ENCODE data around the gene NCSTN. TPM values are rescaled to one million over a fixed set of nuclear protein-coding genes. Genes with fewer than 3 reads are reported as not detected.
A peak's percentile ranks its signal among the peaks of the same experiment; 100 is the strongest.
"Not testable (repeated sequence)": the region's sequence is repeated elsewhere in the genome, so short reads cannot be mapped to it uniquely, and the experiment has no call there.

The NCSTN gene
- polyA plus RNA-seq, 3 donors: 156 to 175 (median 157) TPM

- no peak for DNase-seq (ENCODE audit: low read depth in 3 of 3, low spot score in 2 of 3)
These were observed 25.9 kb downstream of the NCSTN start for GRCh38 chr1:160369087-160369486.

GRCh38 chr1:160370561-160371345 is 27.6 kb downstream of the NCSTN start:
- no peak for DNase-seq (ENCODE audit: low read depth in 3 of 3, low spot score in 2 of 3)

- no peak for DNase-seq (ENCODE audit: low read depth in 3 of 3, low spot score in 2 of 3)
These were observed 28.1 kb downstream of the NCSTN start for GRCh38 chr1:160371346-160371631.

- DNase-seq (ENCODE audit: low read depth in 3 of 3, low spot score in 2 of 3): no peak
These were observed 28.6 kb downstream of the NCSTN start for GRCh38 chr1:160371756-160372155.

- DNase-seq (ENCODE audit: low read depth in 3 of 3, low spot score in 2 of 3): no peak
These were observed 30.5 kb downstream of the NCSTN start for GRCh38 chr1:160373696-160374095.

- DNase-seq (ENCODE audit: low read depth in 3 of 3, low spot score in 2 of 3): no peak
These were observed 31.3 kb downstream of the NCSTN start for GRCh38 chr1:160374306-160375110.

- DNase-seq (ENCODE audit: low read depth in 3 of 3, low spot score in 2 of 3): no peak
These were observed 32.8 kb downstream of the NCSTN start for GRCh38 chr1:160375788-160376524.

- peak in 2 of 3 donors; percentile 35 to 47 for DNase-seq (ENCODE audit: low read depth in 3 of 3, low spot score in 2 of 3)
These were observed 33.4 kb downstream of the NCSTN start for GRCh38 chr1:160376525-160377131.

- no peak for DNase-seq (ENCODE audit: low read depth in 3 of 3, low spot score in 2 of 3)
These were observed 34.5 kb downstream of the NCSTN start for GRCh38 chr1:160377585-160378206.

- DNase-seq (ENCODE audit: low read depth in 3 of 3, low spot score in 2 of 3): not testable (repeated sequence)
These were observed 41.6 kb downstream of the NCSTN start for GRCh38 chr1:160384812-160385211.

GRCh38 chr1:160388406-160388805 is 45.2 kb downstream of the NCSTN start:
- not testable (repeated sequence) for DNase-seq (ENCODE audit: low read depth in 3 of 3, low spot score in 2 of 3)

GRCh38 chr1:160394673-160395072 is 51.5 kb downstream of the NCSTN start:
- no peak for DNase-seq (ENCODE audit: low read depth in 3 of 3, low spot score in 2 of 3)

GRCh38 chr1:160397651-160398050 is 54.5 kb downstream of the NCSTN start:
- DNase-seq (ENCODE audit: low read depth in 3 of 3, low spot score in 2 of 3): no peak

GRCh38 chr1:160398823-160399222 is 55.6 kb downstream of the NCSTN start:
- DNase-seq (ENCODE audit: low read depth in 3 of 3, low spot score in 2 of 3): no peak

- DNase-seq (ENCODE audit: low read depth in 3 of 3, low spot score in 2 of 3): no peak
These were observed 56.5 kb downstream of the NCSTN start for GRCh38 chr1:160399544-160400222.

- DNase-seq (ENCODE audit: low read depth in 3 of 3, low spot score in 2 of 3): peak in 2 of 3 donors; percentile 67 to 79
These were observed 57.1 kb downstream of the NCSTN start, which contains the start of gene VANGL2 for GRCh38 chr1:160400223-160400645. VANGL2 (plus strand) TSS chr1:160400564; CDS start chr1:160415838, 15,274 bp downstream.

GRCh38 chr1:160400646-160401486 is 57.7 kb downstream of the NCSTN start:
- DNase-seq (ENCODE audit: low read depth in 3 of 3, low spot score in 2 of 3): peak in 1 of 3 donors; percentile 53

- DNase-seq (ENCODE audit: low read depth in 3 of 3, low spot score in 2 of 3): no peak
These were observed 58.3 kb downstream of the NCSTN start for GRCh38 chr1:160401487-160401805.
